Body of pancreas (tissue), 4 donors: ENCODE data around the gene RPRM.

Source experiments
- POLR2A ChIP-seq, 3 donors: fragments of 450-650 bp; IDR thresholded peaks; one replicate each; pipeline ENCODE4 v1.6.1; 2016; ENCODE audit warnings: antibody characterized with exemption in 3 of 3, mild to moderate bottlenecking in 2 of 3
- TF ChIP-seq, protein P1 (sequence below), 7 experiments: fragments of 450-650 bp in 4 of 7; fragments of 200-600 bp in 3 of 7; sonication (generic) in 3 of 7; IDR thresholded peaks; one replicate each; pipeline ENCODE4 v1.5.1; 2016 to 2019; ENCODE audit warnings: antibody characterized with exemption in 7 of 7

DNA sequence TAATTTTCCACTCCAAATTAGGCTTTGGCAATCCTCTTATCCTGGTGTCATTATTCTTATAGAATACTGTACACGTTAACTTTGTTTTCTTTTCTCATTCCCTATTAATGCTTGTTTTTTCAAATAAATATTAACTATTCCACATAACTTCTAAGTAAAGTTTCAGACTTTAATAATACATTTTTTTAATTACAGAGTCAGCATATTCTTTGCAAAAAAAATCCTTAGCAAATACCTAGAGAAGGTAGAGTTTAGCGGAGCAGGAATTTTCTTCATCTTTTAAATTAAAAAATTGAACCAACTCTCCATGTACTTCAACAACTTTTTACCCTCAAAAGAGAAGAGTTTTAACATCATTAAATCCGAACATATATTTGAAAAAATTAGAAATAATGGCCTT, 45.2 kb downstream of the RPRM start:
- TF ChIP-seq, protein P1, sequence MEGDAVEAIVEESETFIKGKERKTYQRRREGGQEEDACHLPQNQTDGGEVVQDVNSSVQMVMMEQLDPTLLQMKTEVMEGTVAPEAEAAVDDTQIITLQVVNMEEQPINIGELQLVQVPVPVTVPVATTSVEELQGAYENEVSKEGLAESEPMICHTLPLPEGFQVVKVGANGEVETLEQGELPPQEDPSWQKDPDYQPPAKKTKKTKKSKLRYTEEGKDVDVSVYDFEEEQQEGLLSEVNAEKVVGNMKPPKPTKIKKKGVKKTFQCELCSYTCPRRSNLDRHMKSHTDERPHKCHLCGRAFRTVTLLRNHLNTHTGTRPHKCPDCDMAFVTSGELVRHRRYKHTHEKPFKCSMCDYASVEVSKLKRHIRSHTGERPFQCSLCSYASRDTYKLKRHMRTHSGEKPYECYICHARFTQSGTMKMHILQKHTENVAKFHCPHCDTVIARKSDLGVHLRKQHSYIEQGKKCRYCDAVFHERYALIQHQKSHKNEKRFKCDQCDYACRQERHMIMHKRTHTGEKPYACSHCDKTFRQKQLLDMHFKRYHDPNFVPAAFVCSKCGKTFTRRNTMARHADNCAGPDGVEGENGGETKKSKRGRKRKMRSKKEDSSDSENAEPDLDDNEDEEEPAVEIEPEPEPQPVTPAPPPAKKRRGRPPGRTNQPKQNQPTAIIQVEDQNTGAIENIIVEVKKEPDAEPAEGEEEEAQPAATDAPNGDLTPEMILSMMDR (IDR thresholded peaks at IDR 0.05) = no peak
- no peak for TF ChIP-seq POLR2A (IDR thresholded peaks at IDR 0.05)
